Left lung (tissue), 10 donors: ENCODE data around the gene ADA. TPM values are rescaled to one million over a fixed set of nuclear protein-coding genes. Genes with fewer than 3 reads are reported as not detected.

Experiments
- ATAC-seq: fragments of 200-7000 bp; cut with Tn5 transposase; one replicate; pipeline ENCODE4 v1.9.1; 2020; ENCODE audit warnings: moderate library complexity
- DNase-seq, 4 donors: peaks; one replicate each; pipeline ENCODE4 v3.0.0-alpha.2; 2013 to 2020
- H3K27ac ChIP-seq, 2 donors: fragments of 200-600 bp; sonication (generic) in 1 of 2; one replicate each; pipeline versions ENCODE4 v1.5.0 to v1.8.0; 2020 to 2021
- H3K27me3 ChIP-seq, 2 donors: fragments of 200-600 bp; sonication (generic) in 1 of 2; one replicate each; pipeline versions ENCODE4 v1.5.0 to v1.8.0; 2020 to 2021
- H3K36me3 ChIP-seq, 2 donors: fragments of 200-600 bp; sonication (generic) in 1 of 2; one replicate each; pipeline versions ENCODE4 v1.5.0 to v1.8.0; 2020 to 2021
- H3K4me1 ChIP-seq, 2 donors: fragments of 200-600 bp; one replicate each; pipeline ENCODE4 v1.8.0; 2021
- H3K4me3 ChIP-seq, 2 donors: fragments of 200-600 bp; sonication (generic) in 1 of 2; one replicate each; pipeline versions ENCODE4 v1.5.0 to v1.8.0; 2020 to 2021; ENCODE audit warnings: mild to moderate bottlenecking in 1 of 2
- H3K9me3 ChIP-seq, 2 donors: fragments of 200-600 bp; sonication (generic) in 1 of 2; one replicate each; pipeline versions ENCODE4 v1.5.0 to v1.8.0; 2020 to 2021
- intact Hi-C, 2 donors: fragments of 100-400 bp; cut with DNase I; formaldehyde crosslinking; loops; one replicate each; pipeline versions ENCODE4 v1.11.2 to v1.14.2; 2022
- polyA plus RNA-seq, 6 donors: library from polyadenylated mRNA; unstranded; fragments of 120-200 nt; gene quantifications; one replicate each; pipeline ENCODE4 v1.2.1, GENCODE V29; 2013; ENCODE audit not compliant: insufficient read length in 6 of 6
- total RNA-seq, 2 donors: library from RNA; stranded (reverse); fragmentation: NEBNext Ultra II Directional; extraction: Animal tissue kit (Norgen Biotek cat#: 25700); gene quantifications; one replicate each; pipeline ENCODE4 v1.2.1, GENCODE V29; 2021
- TF ChIP-seq, protein P1 (sequence below), 2 donors: fragments of 200-600 bp; sonication (generic) in 1 of 2; IDR thresholded peaks; one replicate each; pipeline versions ENCODE4 v1.5.0 to v1.8.0; 2021; ENCODE audit warnings: antibody characterized with exemption in 2 of 2
- donor health status: DM: no; HTN: yes; CAD: no.
- donor health status: DM: no; HTN: no; CAD: no.

ADA gene
- total and polyA plus RNA-seq, 8 donors: 5.4 to 15.5 (median 6.9) TPM

DNA sequence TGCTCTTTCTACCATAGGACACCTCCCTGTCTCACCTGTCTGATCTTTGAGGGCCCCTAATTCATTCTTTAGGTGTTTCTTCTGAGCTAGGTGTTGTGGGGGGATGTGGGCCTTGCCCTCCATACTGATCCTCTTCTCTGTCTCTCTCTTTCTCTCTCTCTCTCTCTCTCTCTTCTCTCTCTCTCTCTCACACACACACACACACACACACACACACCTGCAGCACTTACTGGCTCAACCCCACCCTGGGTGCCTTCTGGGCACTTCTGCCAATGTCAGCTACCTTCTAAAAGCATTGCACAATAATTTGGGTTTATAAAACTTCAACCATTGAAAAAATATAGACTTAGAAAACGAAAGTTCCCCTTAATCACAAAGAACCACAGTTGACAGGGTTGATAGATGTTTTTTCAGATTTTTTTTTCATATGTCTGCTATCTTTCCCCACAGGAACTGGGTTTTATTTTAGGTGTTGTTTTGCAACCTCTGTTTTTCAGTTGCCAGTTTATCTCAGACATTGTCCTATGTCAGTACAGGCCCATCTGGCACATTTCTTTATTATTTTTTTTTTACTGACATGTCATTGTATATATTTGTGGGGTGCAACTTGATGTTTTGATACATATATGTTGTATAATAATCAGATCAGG, 41.1 kb downstream of the ADA start:
- DNase-seq (no peak), ATAC-seq (peak; percentile 15)
- Histone ChIP-seq H3K9me3 (no peaks in the 10 kb centered on the region), H3K27ac (peak overlapping the region; percentile 18 to 28), H3K4me3 (no peak overlapping the region), H3K27me3 (no peaks in the 10 kb centered on the region), H3K4me1 (peaks cover 7 to 32% of the 10 kb centered on the region in 2 donors), H3K36me3 (peaks cover 0 to 18% of the 10 kb centered on the region in 2 donors)
- TF ChIP-seq, protein P1, sequence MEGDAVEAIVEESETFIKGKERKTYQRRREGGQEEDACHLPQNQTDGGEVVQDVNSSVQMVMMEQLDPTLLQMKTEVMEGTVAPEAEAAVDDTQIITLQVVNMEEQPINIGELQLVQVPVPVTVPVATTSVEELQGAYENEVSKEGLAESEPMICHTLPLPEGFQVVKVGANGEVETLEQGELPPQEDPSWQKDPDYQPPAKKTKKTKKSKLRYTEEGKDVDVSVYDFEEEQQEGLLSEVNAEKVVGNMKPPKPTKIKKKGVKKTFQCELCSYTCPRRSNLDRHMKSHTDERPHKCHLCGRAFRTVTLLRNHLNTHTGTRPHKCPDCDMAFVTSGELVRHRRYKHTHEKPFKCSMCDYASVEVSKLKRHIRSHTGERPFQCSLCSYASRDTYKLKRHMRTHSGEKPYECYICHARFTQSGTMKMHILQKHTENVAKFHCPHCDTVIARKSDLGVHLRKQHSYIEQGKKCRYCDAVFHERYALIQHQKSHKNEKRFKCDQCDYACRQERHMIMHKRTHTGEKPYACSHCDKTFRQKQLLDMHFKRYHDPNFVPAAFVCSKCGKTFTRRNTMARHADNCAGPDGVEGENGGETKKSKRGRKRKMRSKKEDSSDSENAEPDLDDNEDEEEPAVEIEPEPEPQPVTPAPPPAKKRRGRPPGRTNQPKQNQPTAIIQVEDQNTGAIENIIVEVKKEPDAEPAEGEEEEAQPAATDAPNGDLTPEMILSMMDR (IDR thresholded peaks at IDR 0.05): no peak
- intact Hi-C loops: loop anchor here in 1 of 2 donors (10.0 kb wide), 1 partner anchor 226 kb away; no protein-coding TSS in a partner anchor

DNA sequence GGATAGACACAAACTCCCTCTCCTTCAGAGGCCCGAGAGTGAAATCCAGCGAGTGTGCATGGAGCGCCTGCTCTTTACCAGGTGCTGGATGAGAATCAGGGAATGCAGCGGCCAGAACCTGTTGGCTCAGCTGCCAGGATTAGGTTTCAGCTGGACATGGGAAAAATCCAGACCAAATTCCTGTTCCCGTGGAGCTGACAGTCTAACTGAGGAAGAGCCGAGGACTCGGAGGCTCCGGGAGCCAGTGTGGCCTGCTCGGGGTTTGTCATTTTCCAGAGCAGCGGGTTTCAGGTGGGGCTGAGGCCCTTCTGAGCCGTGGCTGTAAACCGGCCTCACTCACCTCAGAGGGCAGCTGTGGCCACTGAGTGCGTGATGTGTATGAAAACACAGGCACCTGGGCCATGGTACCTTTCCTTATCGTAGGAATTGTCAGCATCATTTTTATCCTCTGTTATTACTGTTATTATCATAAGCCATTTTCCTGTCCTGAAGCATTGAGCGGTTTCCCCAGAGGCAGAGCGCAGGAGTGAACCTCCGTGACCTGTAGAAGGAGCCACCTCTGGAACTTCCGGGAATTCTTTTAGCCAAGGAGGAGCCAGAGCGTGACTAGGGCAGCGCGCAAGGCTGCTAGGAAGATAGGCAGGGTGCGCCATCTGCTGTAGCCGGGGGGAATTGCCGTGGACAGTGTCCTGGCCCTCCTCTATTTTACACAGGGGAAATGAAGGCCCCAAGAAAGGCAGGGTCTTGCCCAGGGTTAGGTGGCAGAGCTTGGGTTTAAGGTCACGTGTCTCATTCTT, 41.8 kb downstream of the ADA start:
- Histone ChIP-seq H3K27me3 (no peaks in the 10 kb centered on the region), H3K36me3 (peaks cover 0 to 14% of the 10 kb centered on the region in 2 donors), H3K4me3 (peak overlapping the region in 1 of 2 donors; percentile 13), H3K9me3 (no peaks in the 10 kb centered on the region), H3K4me1 (peaks cover 7 to 30% of the 10 kb centered on the region in 2 donors), H3K27ac (peak overlapping the region; percentile 28 to 72)
- TF ChIP-seq, protein P1 (IDR thresholded peaks at IDR 0.05): peak; percentile 91 to 97
- peak; percentile 75 to 93 (median 89) for DNase-seq
- intact Hi-C loops: loop anchor here in 1 of 2 donors (10.0 kb wide), 1 partner anchor 225 kb away; no protein-coding TSS in a partner anchor
- ATAC-seq: peak; percentile 100

DNA sequence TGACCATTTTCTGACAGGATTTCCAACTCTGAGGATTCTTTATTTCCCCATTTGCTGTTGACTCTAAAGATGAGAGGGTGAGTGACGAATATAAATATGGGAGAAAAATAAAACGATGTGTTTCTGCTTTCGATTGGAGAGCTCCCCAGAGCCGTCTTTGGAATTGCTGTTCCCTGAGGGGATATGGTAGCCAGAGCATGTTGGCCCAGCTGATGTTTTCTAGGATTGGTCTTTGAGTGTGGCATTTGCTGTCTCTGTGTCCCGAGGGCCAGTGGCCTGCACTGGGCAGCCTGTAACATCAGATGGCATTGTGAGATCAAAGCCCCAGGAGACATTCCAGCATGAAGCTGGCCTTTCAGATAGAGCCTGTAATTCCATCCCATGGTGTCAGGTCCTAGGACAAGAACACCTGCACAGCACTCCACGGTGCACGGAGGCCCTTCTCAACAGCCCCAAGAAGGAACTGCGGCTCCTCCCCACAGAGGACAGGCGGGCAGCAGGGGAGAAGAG, 42.4 kb downstream of the ADA start:
- intact Hi-C loops: no loop called here
- Histone ChIP-seq H3K27ac (peak overlapping the region; percentile 28 to 72), H3K9me3 (no peaks in the 10 kb centered on the region), H3K4me1 (peaks cover 7 to 35% of the 10 kb centered on the region in 2 donors), H3K27me3 (no peaks in the 10 kb centered on the region), H3K4me3 (no peak overlapping the region), H3K36me3 (peaks cover 0 to 7% of the 10 kb centered on the region in 2 donors)
- no peak for ATAC-seq
- TF ChIP-seq, protein P1 (IDR thresholded peaks at IDR 0.05): no peak
- DNase-seq: no peak

DNA sequence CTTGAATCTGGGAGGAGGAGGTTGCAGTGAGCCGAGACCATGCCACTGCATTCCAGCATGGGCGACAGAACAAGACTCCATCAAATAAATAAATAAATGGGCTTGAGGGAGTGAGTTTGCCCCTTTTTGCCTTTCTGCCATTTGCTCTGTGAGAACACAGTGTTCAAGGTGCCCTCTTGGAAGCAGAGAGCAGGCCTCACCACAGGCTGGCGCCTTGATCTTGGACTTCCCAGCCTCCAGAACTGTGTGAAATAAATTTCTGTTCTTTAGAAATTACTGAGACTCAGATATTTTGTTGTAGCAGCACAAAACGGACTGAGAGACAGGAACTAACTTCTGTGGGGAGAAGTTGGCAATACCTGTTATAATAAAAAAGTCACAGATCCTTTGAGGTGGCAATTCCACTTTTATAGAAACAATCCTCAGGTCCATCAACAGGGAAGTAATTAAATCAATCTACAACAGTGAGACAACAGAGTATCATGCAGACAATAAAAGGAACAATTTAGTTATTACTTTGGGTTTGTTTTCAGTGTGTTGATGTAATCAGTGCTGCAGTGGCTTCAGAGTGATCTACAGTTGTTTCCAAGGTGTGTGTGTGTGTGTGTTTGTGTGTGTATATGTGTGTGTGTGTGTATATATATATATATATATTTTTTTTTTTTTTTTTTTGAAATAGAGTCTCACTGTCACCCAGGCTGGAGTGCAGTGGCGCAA, 44.6 kb downstream of the ADA start:
- no peaks in the 10 kb centered on the region for H3K27me3 ChIP-seq
- intact Hi-C loops: no loop called here
- H3K27ac ChIP-seq: no peak overlapping the region
- no peaks in the 10 kb centered on the region for H3K36me3 ChIP-seq
- H3K9me3 ChIP-seq: no peaks in the 10 kb centered on the region
- no peak overlapping the region for H3K4me3 ChIP-seq
- DNase-seq: no peak
- ATAC-seq: no peak
- TF ChIP-seq, protein P1 (IDR thresholded peaks at IDR 0.05): no peak
- H3K4me1 ChIP-seq: peaks cover 11 to 44% of the 10 kb centered on the region in 2 donors
